Natural killer cell treated with Interleukin-12 subunit alpha and Interleukin-12 subunit beta and Interleukin-15 and Interleukin-18, amount 100 ng/mL, for 72 hours (primary cell): ENCODE measurements around the gene MIER2. TPM values are rescaled to one million over a fixed set of nuclear protein-coding genes. Genes with fewer than 3 reads are reported as not detected.
"Not testable (repeated sequence)": the region's sequence is repeated elsewhere in the genome, so short reads cannot be mapped to it uniquely, and the experiment has no call there.

ENCODE experiments used
- ATAC-seq, 2 donors: fragments of 150-1000 bp; cut with Tn5 transposase in 1 of 2; sonication (Bioruptor Pico), chemical (Tn5 transposase) in 1 of 2; 2 replicates each; pipeline ENCODE4 v1.10.0; 2021
- DNase-seq: peaks from one replicate; pipeline ENCODE4 v3.0.0; 2022; ENCODE audit warnings: low spot score
- H3K27ac Mint-ChIP-seq, 2 donors: 1 replicate in 1 of 2; 2 replicates in 1 of 2; pipeline ENCODE4 v1.8.0; 2022; ENCODE audit warnings: mixed read lengths in 2 of 2, mild to moderate bottlenecking in 1 of 2, moderate library complexity in 1 of 2
- H3K27me3 Mint-ChIP-seq, 2 donors: 1 replicate in 1 of 2; 2 replicates in 1 of 2; pipeline ENCODE4 v1.8.0; 2022; ENCODE audit warnings: mixed read lengths in 2 of 2
- H3K36me3 Mint-ChIP-seq: one replicate; pipeline ENCODE4 v1.8.0; 2022; ENCODE audit warnings: mixed read lengths
- H3K4me1 Mint-ChIP-seq, 2 donors: 1 replicate in 1 of 2; 2 replicates in 1 of 2; pipeline ENCODE4 v1.8.0; 2022; ENCODE audit warnings: low read depth in 2 of 2, mixed read lengths in 2 of 2, mild to moderate bottlenecking in 1 of 2
- H3K4me3 Mint-ChIP-seq: one replicate; pipeline ENCODE4 v1.8.0; 2022; ENCODE audit warnings: mixed read lengths
- H3K9me3 Mint-ChIP-seq: 2 replicates; pipeline ENCODE4 v1.8.0; 2022; ENCODE audit warnings: mixed read lengths
- total RNA-seq, 2 donors: library from RNA; stranded (reverse); gene quantifications; one replicate each; pipeline ENCODE4 v1.2.3, GENCODE V29; 2022

The MIER2 gene
- total RNA-seq, 2 donors from 2014 or later = 26.2 to 39.4 TPM

DNA sequence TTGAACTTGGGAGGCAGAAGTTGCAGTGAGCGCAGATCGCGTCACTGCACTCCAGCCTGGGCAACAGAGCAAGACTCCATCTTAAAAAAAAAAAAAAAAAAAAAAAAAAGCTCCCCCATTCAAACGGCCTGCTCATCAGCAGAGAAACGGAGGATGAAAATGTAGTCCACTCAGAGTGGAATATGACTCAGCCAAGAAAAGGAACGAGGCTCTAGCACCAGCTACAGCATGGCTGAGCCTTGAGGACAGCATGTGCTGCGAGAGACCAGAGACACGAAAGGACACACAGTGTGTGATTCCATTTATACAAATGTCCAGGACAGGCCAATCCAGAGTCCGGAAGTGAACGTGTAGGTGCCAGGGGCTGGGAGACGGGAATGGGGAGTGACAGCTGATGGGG, 18.1 kb upstream of the MIER2 start:
- Mint-ChIP-seq H3K4me3 (no peak overlapping the region), H3K4me1 (no peaks in the 10 kb centered on the region)
- ATAC-seq = no peak

GRCh38 chr19:362154-362553, 17.6 kb upstream of the MIER2 start:
- peaks cover 0 to 18% of the 10 kb centered on the region in 2 donors for H3K27me3 Mint-ChIP-seq
- H3K27ac Mint-ChIP-seq = no peak overlapping the region
- no peaks in the 10 kb centered on the region for H3K9me3 Mint-ChIP-seq

More for the DNA sequence above, 18.1 kb upstream of the MIER2 start:
- no peak for DNase-seq
- Mint-ChIP-seq H3K36me3 (no peaks in the 10 kb centered on the region), H3K27me3 (peaks cover 0 to 18% of the 10 kb centered on the region in 2 donors), H3K9me3 (no peaks in the 10 kb centered on the region), H3K27ac (no peak overlapping the region)

GRCh38 chr19:359653-359925, 15.0 kb upstream of the MIER2 start:
- no peak for ATAC-seq
- Mint-ChIP-seq H3K4me3 (no peak overlapping the region), H3K27ac (no peak overlapping the region), H3K9me3 (no peaks in the 10 kb centered on the region), H3K36me3 (no peaks in the 10 kb centered on the region), H3K27me3 (peaks cover 0 to 10% of the 10 kb centered on the region in 2 donors), H3K4me1 (no peaks in the 10 kb centered on the region)
- DNase-seq = no peak

More at GRCh38 chr19:362154-362553, 17.6 kb upstream of the MIER2 start:
- no peaks in the 10 kb centered on the region for H3K4me1 Mint-ChIP-seq
- DNase-seq (no peak), ATAC-seq (no peak)
- H3K4me3 Mint-ChIP-seq = no peak overlapping the region
- no peaks in the 10 kb centered on the region for H3K36me3 Mint-ChIP-seq

- not testable (repeated sequence) for H3K36me3 Mint-ChIP-seq, H3K27me3 Mint-ChIP-seq, H3K9me3 Mint-ChIP-seq, H3K27ac Mint-ChIP-seq, DNase-seq, H3K4me1 Mint-ChIP-seq, H3K4me3 Mint-ChIP-seq, ATAC-seq
These were observed 10.9 kb upstream of the MIER2 start for GRCh38 chr19:355536-355935.

GRCh38 chr19:355134-355533, 10.5 kb upstream of the MIER2 start:
- Mint-ChIP-seq H3K4me1 (peaks cover 0 to 3% of the 10 kb centered on the region in 2 donors), H3K4me3 (no peak overlapping the region), H3K36me3 (peaks cover 8% of the 10 kb centered on the region), H3K27me3 (peaks cover 0 to 8% of the 10 kb centered on the region in 2 donors), H3K27ac (no peak overlapping the region), H3K9me3 (no peaks in the 10 kb centered on the region)
- ATAC-seq (no peak), DNase-seq (no peak)

DNA sequence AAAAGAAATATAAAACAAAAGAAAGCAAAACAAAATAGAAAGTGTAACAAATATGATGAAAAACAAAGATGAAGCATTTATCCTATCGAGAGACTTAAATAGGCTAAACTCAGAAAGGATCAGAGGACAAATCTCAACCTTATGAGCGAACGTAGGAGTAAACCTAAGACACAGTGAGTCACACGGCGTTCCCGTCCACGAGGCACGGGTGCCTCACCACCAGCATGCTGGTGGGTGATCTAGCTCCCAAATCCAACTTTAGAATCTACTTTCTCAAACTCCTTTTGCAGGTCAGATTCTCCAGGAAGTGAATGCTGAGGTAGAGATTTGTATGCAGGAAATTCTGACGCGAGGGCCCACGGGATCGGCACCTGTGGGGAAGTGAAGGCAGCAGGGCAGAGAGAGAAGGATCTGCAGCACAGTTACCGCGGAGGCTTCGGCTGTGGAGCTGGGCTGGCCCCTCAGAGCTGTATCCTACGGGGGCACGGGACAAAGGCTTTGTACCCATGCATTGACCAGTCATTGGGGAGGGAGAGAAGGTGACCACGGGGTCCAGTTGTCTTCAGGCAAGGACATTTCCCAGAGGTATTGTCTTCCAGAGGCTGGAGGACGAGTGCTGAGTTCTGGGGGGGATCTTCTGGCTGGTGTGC, 7.5 kb upstream of the MIER2 start:
- no peaks in the 10 kb centered on the region for H3K9me3 Mint-ChIP-seq
- peaks cover 8% of the 10 kb centered on the region for H3K36me3 Mint-ChIP-seq
- ATAC-seq = no peak
- DNase-seq = no peak
- H3K4me1 Mint-ChIP-seq = peaks cover 0 to 3% of the 10 kb centered on the region in 2 donors
- no peak overlapping the region for H3K4me3 Mint-ChIP-seq
- H3K27ac Mint-ChIP-seq = no peak overlapping the region
- H3K27me3 Mint-ChIP-seq = no peaks in the 10 kb centered on the region

DNA sequence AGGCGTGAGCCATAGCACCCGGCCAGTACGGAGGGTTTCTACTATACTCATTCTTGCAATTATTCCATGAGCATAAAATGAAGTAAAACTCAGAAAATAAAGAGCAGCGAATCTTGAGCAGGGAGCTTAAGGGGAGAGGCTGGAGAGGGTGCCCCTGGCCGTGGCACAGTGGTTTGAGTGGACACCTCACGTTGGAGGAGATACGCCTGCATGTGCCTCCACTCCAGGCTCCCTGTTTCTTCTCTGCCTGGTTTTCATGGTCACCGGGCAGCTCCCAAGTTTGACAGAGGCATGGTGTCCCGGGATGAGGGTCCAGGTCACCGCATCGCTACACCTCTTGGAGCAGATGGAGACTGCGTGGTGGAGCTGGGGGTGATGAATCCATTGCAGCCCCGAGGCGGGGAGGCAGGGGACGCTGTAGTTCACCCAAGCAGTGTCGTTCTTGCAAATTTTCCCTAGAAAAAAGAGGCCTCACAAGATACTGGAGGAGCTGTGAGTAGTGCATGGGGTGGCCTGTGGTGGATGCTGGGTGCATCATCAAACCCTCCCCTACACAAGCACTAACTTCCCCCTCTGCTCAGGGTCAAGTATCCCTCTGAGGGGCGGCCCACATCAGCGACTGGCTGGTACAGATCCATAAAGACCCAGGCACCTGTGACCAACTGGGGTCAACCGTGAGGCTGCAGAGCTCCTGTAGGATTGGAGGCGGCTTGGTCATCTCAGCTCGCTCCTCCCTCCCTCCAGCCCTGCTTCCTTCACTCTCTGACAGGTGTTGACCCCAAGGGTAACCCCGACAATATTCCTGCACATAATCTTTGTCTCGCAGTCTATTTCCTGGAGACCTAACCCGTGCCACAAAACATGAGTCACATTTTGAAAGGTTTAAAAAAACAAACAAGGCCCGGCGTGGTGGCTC, 3.6 kb upstream of the MIER2 start:
- Mint-ChIP-seq H3K27me3 (peaks cover 6% of the 10 kb centered on the region in 2 donors), H3K4me3 (no peak overlapping the region), H3K36me3 (no peaks in the 10 kb centered on the region), H3K27ac (no peak overlapping the region), H3K9me3 (no peaks in the 10 kb centered on the region), H3K4me1 (peaks cover 14 to 15% of the 10 kb centered on the region in 2 donors)
- no peak for DNase-seq
- no peak for ATAC-seq

- Mint-ChIP-seq H3K36me3 (no peaks in the 10 kb centered on the region), H3K27me3 (peaks cover 6% of the 10 kb centered on the region in 2 donors), H3K9me3 (no peaks in the 10 kb centered on the region), H3K4me3 (peak overlapping the region; percentile 90), H3K4me1 (peaks cover 32 to 35% of the 10 kb centered on the region in 2 donors), H3K27ac (peak overlapping the region in 1 of 2 donors; percentile 69)
- DNase-seq (no peak), ATAC-seq (no peak)
These were observed 804 bp upstream of the MIER2 start for GRCh38 chr19:345320-345879.

DNA sequence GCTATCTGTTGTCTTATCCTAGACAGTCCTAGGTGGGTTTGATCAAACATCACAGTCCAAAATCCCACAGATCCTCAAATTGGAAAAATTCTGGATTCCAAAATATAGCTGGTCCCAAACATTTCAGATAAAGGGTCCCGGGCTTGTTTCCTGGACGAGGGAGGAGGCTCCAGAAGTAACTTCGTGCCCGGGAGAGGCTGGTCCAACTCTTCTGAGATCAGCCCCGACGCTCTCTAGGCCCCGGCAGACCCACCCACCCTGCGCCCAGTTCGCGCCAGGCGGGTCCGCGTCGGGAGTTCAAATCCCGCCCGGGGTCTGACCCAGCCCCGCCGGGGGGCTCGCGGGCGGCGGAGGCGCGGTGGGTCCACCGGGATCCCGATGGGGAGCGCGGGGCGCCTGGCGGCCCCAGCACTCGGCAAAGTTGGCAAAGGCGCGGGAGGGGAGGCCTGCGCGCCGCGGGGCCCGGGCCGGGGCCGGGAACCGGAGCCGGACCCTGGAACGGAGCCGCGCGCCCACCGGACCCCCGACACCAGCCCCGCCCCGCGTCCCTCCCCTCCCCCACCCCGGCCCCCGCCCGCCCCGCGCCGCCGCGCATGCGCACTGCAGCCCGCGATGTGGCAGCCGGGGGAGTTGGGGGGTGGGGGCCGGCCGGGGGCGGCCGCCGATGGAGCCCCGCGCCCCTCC, 513 bp downstream of the MIER2 start:
- Mint-ChIP-seq H3K9me3 (no peaks in the 10 kb centered on the region), H3K4me1 (peaks cover 40 to 48% of the 10 kb centered on the region in 2 donors), H3K36me3 (no peaks in the 10 kb centered on the region), H3K27me3 (peaks cover 6% of the 10 kb centered on the region in 2 donors), H3K4me3 (peak overlapping the region; percentile 82), H3K27ac (peak overlapping the region; percentile 40 to 56)
- DNase-seq = no peak
- ATAC-seq = peak; percentile 70 to 76

DNA sequence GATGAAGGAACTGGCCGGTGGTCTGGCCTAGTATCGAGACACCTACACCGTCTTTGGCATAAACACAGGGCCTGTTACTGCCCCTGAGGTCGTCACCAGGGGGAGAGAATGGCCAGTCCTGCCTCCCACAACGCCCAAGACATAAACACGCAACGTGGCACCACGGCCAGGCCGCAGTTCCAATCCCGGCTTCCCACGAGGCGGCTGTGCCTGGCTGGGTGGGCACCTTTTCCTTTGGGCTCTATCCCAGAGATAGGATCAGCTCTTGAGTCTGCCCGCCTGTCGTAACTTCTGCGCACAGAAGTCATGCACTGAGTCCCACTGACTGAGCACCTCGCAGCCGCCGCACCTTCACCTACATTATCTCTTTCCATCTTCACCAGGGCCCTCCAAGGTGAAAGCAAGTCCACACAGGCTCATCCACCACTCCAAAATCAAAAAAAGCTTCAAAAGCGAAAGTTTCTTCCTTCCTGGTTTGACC, 1.1 kb downstream of the MIER2 start:
- no peaks in the 10 kb centered on the region for H3K36me3 Mint-ChIP-seq
- peaks cover 6% of the 10 kb centered on the region in 2 donors for H3K27me3 Mint-ChIP-seq
- peak overlapping the region; percentile 82 for H3K4me3 Mint-ChIP-seq
- H3K9me3 Mint-ChIP-seq = no peaks in the 10 kb centered on the region
- no peak for ATAC-seq
- no peak for DNase-seq
- H3K4me1 Mint-ChIP-seq = peaks cover 44 to 51% of the 10 kb centered on the region in 2 donors
- peak overlapping the region; percentile 40 to 56 for H3K27ac Mint-ChIP-seq

DNA sequence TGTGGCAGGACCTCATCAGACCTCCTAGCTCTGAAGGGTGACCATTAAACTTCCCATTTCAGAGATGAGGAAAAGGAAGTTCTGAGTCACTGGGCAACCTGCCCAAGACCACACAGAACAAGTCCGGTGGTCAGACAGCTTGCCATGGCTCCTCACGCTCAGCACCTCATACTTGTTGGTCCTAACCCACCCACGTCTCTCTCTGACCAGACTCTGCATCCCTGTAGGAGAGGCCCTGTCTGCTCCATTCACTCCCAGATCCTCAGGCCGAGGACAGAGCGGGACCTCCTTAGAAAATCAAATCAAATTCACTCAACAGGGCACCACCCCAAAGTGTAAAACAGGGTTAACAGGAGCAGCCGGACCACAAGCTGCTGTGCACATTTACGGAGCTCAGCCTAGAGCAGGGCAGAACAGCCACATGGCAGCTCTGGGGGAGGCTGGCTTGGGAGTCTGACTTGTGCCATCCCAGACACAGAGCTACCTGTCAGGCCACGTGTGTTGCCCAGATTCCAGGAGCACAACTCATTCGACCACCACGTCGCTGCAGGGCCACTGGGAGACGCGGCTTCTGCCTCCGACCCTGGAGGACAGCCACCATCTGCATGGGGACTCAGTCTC, 1.7 kb downstream of the MIER2 start:
- no peaks in the 10 kb centered on the region for H3K36me3 Mint-ChIP-seq
- H3K9me3 Mint-ChIP-seq = no peaks in the 10 kb centered on the region
- peaks cover 6% of the 10 kb centered on the region in 2 donors for H3K27me3 Mint-ChIP-seq
- H3K4me1 Mint-ChIP-seq = peaks cover 48 to 51% of the 10 kb centered on the region in 2 donors
- H3K27ac Mint-ChIP-seq = peak overlapping the region; percentile 40 to 56
- DNase-seq (no peak), ATAC-seq (no peak)
- peak overlapping the region; percentile 82 for H3K4me3 Mint-ChIP-seq

DNA sequence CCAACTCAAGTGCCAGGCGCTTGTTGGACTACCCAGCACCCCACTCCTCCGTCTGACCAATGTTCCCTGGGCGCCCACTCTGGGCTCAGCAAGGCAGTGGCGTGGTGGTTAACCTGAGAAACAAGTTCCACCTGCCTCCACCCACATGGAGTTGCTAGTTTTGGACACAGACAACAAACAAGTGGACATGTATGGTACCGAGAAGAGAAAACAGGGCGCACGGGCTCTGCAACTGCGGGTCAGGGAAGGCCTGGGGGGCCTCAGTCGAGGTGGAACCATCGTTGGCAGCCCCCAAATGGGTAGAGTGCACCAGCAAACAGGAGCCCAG, 2.5 kb downstream of the MIER2 start:
- H3K4me3 Mint-ChIP-seq = peak overlapping the region; percentile 82
- H3K9me3 Mint-ChIP-seq = no peaks in the 10 kb centered on the region
- peaks cover 6% of the 10 kb centered on the region in 2 donors for H3K27me3 Mint-ChIP-seq
- peaks cover 51 to 54% of the 10 kb centered on the region in 2 donors for H3K4me1 Mint-ChIP-seq
- peak overlapping the region in 1 of 2 donors; percentile 56 for H3K27ac Mint-ChIP-seq
- ATAC-seq = no peak
- H3K36me3 Mint-ChIP-seq = no peaks in the 10 kb centered on the region
- no peak for DNase-seq

GRCh38 chr19:341386-342127, 3.0 kb downstream of the MIER2 start:
- H3K36me3 Mint-ChIP-seq = no peaks in the 10 kb centered on the region
- H3K9me3 Mint-ChIP-seq = no peaks in the 10 kb centered on the region
- DNase-seq = no peak
- no peak for ATAC-seq
- peaks cover 6% of the 10 kb centered on the region in 2 donors for H3K27me3 Mint-ChIP-seq
- peaks cover 51 to 57% of the 10 kb centered on the region in 2 donors for H3K4me1 Mint-ChIP-seq
- H3K4me3 Mint-ChIP-seq = peak overlapping the region; percentile 49
- H3K27ac Mint-ChIP-seq = no peak overlapping the region
